LHCN-M2 (cell line): ENCODE measurements around the gene ELAVL1. TPM values are rescaled to one million over a fixed set of nuclear protein-coding genes. Genes with fewer than 3 reads are reported as not detected.
"Not testable (repeated sequence)": the region's sequence is repeated elsewhere in the genome, so short reads cannot be mapped to it uniquely, and the experiment has no call there.

Experiments
- DNase-seq: peaks from one replicate; pipeline ENCODE4 v3.0.0-alpha.2; 2012; ENCODE audit warnings: low read depth
- total RNA-seq: library from RNA; depleted of rRNA; stranded (reverse); fragments of >200 nt; gene quantifications from 2 replicates; pipeline ENCODE4 v1.2.3, GENCODE V29; 2014

ELAVL1 gene
- total RNA-seq, 1 experiment from 2014 or later = 62.4 TPM

DNA sequence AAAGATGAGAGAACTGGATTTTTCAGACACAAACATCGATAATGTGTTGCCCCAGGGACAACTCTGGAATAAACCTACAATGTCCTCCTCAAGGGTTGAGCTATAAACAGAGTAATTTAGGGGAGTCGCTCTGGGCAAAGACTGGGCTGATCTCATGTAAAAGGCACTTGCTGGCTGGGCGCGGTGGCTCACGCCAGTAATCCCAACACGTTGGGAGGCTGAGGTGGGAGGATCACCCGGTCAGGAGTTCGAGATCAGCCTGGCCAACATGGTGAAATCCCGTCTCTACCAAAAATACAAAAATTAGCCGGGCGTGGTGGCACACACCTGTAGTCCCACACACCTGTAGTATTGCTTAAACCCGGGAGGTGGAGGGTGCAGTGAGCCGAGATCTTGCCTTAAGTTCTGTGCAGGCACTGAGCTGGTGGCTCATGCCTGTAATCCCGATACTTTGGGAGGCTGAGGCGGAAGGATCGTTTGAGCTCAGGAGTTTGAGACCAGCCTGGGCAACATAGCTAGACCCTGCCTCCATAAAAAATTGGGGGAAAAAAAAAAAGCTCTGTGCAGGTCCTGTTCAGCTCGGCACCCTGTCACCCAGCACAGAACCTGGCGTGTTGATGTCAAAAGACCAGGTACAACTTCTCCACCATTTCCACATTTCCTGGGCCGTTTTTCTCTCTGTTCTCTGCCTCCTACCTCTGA lies 63.4 kb downstream of the ELAVL1 start:
- no peak for DNase-seq

DNA sequence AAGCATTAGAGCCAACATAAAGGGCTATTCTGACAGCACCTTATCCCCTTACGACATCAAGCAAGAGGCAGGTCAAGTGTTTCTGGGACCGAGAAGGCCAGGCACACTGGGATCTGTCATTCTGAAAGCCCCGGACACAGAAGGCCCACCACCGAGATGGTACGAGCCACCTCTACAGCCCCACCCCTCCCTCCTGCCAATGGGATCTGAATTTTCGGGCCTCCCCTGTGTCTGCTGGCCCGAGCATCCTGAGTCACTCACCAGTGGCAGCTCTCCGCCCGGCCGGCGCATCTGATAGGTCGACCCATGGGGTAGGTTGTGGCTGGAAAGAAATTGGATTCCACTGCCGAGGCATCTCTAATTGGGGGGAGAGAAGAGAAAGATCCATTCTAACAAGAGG lies 64.6 kb downstream of the ELAVL1 start:
- DNase-seq = no peak

DNA sequence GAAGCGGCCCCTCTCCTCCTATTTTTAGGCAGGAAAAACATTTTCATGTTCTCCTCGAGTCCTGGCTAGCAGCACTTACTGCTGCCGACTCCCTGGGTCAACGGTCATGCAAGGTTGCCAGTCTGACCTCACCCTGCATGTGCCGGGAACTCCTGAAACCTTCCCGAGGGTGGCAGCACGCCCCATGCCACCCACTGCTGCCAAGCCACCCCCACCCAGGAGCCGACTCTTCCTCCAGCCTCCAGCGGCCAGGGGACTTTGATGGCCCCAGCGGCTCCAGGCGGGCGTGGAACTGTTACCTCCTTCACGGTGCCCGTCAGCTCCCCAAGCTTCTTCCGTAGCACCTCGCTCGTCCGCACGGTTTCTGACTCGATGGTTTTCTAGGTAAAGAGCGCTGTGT lies 70.7 kb downstream of the ELAVL1 start:
- no peak for DNase-seq

DNA sequence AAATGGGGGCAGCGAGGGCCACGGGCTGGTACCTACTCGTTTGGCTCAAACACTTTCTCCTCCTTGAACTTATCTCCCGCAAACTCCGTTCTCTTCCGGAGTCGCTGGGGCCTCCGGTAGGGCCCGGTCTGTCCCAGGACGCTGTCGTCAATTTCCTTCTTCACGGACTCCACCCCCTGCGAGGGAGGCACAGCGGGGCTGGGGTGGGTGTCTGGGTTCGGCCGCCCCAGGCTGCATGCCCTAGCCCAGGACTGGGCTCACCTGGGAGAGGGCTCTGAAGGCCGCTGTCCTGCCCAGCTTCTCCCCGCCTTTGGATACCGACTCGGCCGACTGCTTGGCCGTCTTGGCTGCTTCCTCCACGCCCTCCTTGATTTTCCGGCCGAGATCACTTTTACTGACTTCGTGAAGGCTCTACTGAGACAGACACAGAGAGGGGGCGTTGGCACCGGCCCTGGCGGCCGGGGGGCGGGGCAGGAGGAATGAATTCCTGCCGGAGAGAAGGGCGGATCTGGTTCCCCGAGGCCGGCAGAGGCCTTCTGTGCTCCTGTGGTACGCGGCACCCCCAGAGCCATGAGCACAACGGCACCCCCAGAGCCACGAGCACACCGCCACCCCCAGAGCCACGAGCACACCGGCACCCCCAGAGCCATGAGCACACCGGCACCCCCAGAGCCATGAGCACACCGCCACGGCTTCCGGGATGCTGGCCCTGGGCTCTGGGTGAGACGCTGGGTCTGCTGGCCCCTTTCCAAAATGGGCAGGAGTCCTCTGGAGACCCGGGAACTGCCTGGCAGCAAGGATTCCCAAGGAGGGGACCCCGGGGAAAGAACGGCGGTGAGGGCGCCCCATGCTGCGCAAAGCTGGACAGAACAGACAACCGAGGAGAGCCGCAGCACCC lies 71.4 kb downstream of the ELAVL1 start:
- DNase-seq = no peak

DNA sequence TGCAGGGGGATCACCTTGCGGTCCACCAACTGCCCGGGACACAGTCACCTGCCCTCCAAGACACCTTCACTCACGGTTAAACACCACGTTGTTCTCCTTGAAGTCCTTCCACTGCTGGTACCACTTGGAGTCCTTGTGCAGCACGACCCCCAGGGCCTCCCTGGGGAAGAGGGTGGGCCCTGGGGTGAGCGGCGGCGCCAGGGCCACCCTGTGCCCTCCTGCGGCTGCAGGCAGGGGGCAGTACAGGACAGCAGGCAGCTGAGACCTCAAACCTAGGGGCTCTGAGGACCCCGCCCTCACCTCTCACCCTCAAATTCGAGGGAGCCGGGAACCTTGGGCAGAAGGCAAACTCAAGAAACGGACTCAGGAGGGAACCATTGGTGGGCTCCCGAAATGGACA lies 72.0 kb downstream of the ELAVL1 start:
- DNase-seq = no peak

DNA sequence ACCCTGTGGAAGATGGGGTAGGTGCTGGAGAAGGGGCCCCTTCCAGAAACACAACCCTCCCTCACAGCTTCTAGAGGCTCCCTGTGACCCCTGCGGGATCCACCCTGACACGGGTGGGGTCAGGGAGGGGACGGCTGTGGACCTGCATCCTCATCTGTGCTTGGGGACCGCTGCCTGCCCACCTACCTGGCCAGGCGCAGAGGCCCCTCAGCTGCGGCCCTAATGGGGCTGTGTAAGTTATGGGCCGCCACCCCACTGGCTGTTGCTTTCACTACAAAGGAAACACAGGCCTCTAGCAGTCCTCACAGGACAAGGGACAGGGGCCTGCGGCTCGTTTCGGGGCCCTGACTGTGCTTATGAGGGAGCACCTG lies 72.5 kb downstream of the ELAVL1 start:
- no peak for DNase-seq

DNA sequence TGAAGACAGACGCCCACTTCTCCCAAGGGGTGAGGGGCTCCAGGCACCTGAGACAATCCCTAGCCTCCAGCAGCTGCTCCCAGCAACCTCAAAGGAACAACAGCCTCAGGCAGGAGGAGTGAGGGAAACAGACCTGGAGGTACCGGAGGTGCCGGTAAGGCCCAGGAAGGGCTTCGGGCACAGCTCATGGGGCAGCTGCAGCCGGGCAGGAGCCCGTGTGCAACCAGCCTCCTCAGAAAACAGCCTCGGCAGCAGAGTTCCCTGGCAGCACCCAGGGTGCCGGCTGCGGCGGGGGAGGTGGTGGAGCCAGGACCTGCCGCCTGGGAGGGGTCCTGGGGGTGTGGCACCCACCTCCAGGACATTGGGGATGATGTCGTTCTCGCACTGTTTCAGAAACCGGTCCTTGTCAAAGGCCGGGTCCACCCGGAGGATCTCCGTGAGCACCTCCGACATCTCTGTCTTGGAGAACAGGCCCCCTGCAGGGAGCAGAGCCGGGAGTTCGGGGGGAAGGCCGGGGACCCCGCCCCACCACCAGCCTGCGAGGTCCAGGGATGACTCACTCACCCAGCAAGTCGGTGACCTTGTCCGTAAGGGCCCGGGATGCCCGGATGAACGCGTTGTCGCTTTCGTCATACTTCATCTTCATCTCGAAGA lies 73.0 kb downstream of the ELAVL1 start:
- DNase-seq = no peak

DNA sequence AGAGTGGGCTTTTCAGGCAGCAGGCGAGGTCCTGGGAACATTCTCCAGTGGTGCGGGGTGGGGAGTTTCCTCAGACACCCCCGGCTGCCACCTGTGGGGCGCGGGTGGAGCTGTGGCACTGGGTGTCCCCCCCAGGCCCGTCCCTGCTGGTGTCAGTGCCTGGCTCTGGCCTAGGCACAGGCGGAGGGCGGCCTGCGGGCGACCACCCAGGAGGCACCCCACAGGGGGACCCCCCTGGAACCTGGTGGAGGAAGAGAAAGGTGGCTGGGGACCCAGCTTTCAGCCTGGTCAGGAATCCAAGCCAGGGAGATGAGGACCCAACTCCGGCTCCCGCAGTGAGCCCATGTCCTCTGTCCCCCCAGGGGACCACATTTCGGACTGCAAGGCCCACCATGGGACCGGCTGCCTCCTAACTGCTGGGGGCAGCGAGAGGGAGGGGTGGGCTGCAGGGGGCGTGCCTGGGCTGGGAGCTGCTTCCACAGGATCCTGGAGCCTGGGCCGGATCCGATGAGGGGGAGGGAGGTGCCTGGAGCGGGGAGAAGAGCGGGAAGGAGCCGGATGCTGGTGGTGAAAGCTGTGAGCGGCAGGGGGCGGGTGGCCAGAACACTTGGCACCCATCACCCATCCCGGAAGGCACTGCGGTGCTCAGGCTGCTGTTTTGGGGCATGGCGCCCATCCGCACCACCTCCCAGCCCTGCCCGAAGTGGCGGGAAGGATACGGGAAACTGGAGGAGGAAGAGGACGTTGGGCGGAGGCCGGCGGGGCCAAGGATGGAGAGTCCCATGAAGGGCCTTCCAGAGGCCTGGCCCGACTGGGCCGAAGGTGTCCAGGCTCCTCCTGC lies 74.0 kb downstream of the ELAVL1 start:
- no peak for DNase-seq

DNA sequence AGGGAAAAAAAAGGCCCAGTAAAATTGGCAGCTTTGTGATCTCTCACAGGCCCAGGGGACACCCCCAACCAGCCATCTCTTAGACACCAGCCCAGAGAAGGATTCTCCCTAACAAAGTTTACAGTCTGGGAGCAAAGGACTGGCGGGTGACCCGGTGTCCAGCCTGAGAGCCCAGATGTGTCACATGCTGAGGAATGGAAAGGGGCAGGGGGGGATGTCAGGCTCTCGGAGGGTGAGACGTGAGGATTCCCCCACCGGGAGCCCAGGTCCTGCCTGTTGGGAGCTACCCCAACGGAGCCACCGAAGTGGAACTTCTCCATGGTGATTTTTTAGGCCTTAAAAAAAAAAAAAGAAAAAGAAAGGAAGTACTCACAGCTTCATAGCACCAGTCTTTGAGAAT lies 74.7 kb downstream of the ELAVL1 start:
- DNase-seq = no peak

DNA sequence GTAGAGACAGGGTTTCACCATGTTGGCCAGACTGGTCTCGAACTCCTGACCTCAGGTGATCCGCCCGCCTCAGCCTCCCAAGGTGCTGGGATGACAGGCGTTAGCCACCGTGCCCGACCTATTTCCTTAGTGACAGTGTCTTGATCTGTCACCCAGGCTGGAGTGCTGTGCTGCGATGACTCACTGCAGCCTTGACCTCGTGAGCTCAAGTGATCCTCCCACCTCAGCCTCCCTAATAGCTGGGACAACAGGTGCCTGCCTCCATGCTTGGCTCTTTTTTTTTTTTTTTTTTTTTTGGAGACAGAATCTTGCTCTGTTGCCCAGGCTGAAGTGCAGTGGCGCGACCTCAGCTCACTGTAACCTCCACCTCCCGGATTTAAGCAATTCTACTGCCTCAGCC lies 75.4 kb downstream of the ELAVL1 start:
- not testable (repeated sequence) for DNase-seq

DNA sequence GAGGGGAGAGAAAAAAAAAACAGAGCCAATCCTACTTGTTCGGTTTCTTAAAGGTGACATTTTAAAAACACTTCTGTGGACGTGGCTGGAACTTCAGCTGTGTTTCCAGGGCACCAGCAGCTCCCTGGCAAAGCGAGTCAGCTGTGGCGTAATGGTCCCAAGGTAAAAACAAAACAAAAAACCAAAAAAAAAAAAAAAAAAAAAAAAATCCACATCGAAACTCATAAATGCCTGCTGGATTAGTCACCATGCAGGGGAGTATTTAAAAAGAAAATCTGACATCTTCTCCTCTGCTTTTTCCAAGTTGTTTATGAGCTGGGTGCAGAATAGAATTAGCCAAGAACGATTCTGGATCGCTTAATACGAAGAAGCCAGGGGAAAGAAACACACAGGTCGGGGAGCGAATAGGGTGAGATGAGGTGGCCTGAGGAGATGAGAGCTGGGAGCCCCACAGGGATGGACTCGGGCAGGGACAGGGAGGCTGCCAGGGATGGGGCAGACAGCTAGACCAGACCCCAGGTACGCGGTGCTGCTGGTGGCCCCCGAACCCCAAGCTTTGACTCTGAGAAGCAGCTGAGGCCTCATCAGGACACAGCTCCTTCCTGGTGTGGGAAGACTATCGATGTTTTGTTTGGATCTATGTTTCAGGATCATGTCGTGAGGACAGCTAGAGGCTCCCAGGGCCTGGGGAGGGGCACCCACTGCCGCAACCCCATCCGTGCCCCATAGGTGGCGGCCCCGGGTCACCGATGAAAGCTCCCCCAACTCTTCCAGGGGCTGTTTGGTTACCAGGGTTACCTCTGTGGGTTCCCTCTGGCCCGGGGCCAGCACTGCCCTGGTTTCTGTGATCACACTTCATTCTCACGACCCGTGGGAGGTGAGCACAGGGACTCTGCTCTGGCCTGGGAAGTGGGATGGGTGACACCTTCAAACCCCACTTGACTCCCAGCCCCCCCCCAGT lies 76.4 kb downstream of the ELAVL1 start:
- DNase-seq = peak; percentile 78

DNA sequence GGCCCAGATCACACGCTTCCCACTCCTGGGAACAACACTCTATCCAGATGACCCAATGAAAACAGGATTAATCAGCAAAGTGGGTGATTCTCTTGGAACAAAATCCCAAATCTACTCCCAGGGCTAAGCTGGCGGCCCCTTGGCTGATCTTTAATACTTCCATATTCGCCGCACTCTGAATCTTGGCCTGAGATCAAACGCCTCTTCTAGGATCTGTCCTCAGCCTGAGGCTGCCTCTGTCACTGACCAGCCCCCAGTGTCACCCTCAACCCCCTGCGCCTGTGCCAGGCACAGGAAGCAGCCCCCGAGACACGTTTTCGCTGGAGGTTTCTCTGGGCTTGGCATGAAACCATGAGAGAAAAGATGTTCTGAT lies 77.1 kb downstream of the ELAVL1 start:
- no peak for DNase-seq

DNA sequence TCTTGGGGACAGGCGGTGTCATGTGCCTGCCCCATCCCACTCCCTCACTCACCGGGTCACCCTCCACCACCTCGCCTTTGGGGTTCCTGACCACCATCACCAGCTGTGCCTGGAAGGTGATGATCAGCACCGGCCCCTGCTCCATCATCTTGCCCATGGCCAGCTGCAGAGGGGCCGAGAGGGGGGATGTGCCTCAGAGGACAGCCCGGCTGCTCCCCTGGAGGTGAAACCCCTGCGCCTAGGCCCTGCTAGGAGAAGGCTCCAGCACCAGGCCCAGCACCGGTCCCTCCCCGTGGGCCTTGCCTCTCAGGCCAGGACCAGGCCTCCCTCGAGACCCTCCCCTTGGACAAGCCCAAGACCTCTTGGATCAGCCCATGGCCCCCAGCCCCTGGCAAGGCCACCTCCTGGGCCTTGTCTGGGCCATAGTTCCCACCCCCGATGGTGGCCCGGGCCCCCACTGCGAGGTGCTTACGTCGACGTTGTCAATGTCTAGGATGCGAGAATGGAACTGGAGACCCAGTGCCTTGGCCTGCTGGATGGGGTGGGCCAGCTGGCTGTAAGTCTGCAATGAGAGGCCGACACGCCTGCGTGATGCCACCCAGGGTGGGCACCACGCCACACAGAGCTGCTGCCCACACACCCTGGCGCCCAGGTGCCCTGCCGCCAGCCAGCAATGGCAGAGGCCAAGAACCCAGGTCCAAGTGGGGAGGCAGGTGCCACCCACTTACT lies 77.7 kb downstream of the ELAVL1 start:
- no peak for DNase-seq

DNA sequence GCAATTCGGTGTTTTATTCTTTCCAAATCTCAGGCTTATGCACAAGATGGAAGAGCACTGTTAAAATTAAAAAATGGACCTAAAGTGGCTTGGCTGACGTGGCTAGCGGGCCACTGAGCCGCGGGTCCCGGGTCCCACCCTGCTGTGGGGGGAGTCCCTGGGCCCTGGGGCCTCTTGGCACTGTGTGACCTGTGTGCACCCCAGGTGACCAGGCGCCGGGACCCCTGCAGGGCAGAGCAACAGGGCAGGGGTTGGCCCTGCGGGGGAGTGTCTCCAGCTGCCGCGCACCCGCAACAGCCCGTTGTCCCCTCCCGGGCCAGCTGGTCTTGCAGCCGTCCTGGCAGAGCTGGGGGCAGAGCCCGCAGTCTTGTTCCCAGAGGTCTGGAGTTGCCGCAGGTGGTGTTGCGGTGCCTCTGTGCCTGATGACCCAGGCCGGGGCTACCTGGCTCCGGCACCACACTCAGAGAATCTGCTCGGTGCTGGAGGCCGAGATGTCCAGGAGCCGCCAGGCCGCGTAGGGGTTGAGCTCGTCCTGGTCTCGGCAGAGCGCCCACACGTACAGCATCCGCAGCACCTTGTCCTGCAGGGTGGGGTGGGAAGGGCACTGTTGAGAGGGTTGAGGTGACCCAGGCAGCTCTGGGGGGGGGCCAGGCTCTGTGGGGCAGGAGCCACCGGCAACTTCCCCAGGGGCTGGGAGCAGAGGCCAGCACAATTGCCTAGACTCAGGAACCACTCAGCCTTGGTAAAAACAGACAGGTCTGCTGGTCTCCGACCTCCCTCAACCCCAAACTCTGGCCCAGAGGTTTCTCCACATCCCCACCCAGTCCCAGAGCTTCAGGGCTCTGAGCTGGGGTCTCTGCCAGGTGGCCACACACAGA lies 78.5 kb downstream of the ELAVL1 start:
- no peak for DNase-seq

DNA sequence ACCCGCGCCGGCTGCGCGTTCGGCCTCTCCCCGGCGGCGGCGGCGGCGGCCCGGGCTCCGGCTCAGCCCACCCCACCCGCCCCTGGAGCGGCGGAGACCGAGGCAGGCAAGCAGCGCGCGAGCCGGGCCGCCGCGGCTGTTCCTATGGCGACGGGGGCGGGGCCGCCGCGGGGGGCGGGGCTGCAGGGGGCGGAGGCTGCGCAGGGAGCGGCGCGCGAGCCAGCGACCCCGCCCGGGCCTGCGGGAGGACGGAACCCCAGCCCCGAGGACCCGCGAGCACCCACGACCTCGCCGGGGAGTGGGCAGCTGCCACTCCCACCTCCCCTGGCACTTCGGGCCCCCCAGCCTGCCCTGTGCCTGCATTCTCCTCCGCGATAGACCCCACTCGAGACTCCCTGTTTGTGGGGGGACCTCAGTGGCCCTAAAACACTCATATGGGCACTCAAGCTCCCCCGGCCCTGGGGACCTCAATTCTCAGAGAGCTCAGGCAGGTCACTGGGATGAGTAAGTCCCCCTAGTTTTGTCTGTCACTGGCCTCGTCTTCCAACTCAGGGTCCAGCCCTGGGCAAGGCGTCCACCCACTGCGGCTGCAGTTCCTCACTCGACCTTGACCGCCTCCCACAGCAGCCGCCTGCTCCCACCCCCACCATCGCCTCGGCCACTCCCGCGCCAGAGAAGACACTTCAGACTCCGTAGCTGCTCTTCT lies 79.3 kb downstream of the ELAVL1 start, which contains the start of gene CTXN1:
Gene CTXN1 (minus strand): TSS at position 115 of the 706 bp plus-strand sequence. CDS start 597 bp downstream, outside the sequence.
- DNase-seq = no peak

DNA sequence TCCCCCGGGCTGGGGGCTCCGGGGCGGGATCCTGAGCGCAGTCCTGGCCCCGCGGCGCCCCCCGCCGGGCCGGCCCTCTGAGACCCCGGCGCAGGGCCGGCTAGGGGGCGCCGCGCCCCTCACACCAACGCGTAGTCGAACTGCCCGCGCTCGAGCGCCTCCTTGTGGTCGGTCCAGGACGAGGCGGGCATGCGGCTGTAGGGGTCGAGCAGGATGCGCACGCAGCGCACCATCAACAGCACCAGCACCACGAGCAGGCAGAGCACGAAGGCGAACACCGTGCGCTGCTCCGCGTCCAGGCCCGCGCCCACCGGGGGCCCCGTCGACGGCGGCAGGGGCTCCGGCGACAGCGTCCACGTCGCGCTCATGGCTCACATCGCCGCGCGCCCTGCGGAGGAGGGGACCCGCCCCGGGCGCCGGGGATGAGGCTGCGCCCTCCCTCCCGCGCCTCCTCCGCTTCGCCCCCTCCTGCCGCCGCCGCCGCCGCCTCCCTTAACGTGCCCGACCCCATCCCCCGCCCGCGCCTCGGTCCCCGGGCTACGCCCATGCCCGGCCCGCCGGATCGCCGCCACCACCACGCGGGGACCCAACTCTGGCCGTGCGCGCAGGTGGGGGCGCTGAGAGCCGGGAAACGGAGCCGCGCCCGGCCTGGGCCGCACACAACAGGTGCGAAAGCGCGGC lies 80.1 kb downstream of the ELAVL1 start:
- peak; percentile 54 for DNase-seq

DNA sequence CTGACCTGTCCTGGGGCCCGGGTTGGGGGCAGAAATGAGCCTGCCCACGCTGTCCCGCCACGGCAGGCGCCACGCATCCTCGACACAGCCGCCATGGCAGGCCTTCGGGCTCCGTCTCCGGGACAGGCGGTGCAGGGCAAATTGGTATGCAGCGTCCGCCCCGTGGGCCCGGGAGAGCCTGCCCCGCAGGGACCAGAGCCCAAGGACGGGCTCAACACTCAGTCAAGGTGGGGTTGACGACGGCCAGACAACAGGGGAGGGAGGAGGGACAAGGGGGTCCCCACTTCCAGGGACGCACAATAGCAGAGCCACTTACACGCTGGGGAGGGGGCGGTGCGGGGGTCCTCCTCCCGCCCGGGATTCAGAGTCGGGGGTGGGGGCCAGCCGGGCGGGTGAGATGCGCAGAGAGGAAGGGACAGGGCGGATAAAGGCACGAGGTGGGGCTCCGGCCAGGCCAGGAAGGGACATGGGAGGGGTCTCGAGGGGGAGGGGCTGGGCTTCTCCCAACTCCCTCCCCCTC lies 80.7 kb downstream of the ELAVL1 start:
- DNase-seq = no peak
